ENCODE data around the gene PCBP3. TPM values are rescaled to one million over a fixed set of nuclear protein-coding genes. Genes with fewer than 3 reads are reported as not detected.
"Not testable (repeated sequence)": the region's sequence is repeated elsewhere in the genome, so short reads cannot be mapped to it uniquely, and the experiment has no call there.

The PCBP3 gene
- total RNA-seq, 4 donors from 2014 or later = 0.47 to 5.3 (median 1.0) TPM; not detected in 1

- intact Hi-C loops (cut with DNase I) = no loop called here
- Histone ChIP-seq H3K27ac (no peak overlapping the region), H3K4me3 (no peak overlapping the region), H3K27me3 (peaks cover 0 to 8% (median 0%) of the 10 kb centered on the region in 4 donors), H3K9me3 (no peaks in the 10 kb centered on the region), H3K36me3 (no peaks in the 10 kb centered on the region), H3K4me1 (peaks cover 12 to 31% (median 14%) of the 10 kb centered on the region in 3 donors)
- WGBS, 2 donors = 78 to 85% methylated on average over 16 of the region's 22 CpGs
- TF ChIP-seq POLR2A (IDR thresholded peaks at IDR 0.05) = no peak
- TF ChIP-seq CTCF (IDR thresholded peaks at IDR 0.05) = no peak
- DNase-seq = no peak
Observed at GRCh38 chr21:45894906-45895777, 251.6 kb downstream of the PCBP3 start.

- H3K4me3 ChIP-seq = no peak overlapping the region
- intact Hi-C loops (cut with DNase I) = no loop called here
- peaks cover 12 to 31% (median 14%) of the 10 kb centered on the region in 3 donors for H3K4me1 ChIP-seq
- H3K27me3 ChIP-seq = peaks cover 0 to 8% (median 0%) of the 10 kb centered on the region in 4 donors
- no peaks in the 10 kb centered on the region for H3K36me3 ChIP-seq
- WGBS, 2 donors = 96% methylated on average over 4 of the region's 17 CpGs; no CpG with 5 or more reads in 1 of the 2 donors
- no peak overlapping the region for H3K27ac ChIP-seq
- no peak for DNase-seq
- no peaks in the 10 kb centered on the region for H3K9me3 ChIP-seq
- TF ChIP-seq CTCF (IDR thresholded peaks at IDR 0.05) = no peak
- TF ChIP-seq POLR2A (IDR thresholded peaks at IDR 0.05) = no peak
Observed at GRCh38 chr21:45895778-45896370, 252.3 kb downstream of the PCBP3 start.

- WGBS, 2 donors = 86% methylated on average over 11 to 15 of the region's 18 CpGs
- peaks cover 12 to 31% (median 14%) of the 10 kb centered on the region in 3 donors for H3K4me1 ChIP-seq
- intact Hi-C loops (cut with DNase I); H3K4me3 ChIP-seq; DNase-seq; H3K27ac ChIP-seq; H3K9me3 ChIP-seq; H3K27me3 ChIP-seq; H3K36me3 ChIP-seq: not testable (repeated sequence)
Observed at GRCh38 chr21:45896431-45896830, 252.9 kb downstream of the PCBP3 start.

GRCh38 chr21:45897191-45898027 is 253.9 kb downstream of the PCBP3 start:
- Histone ChIP-seq H3K27me3 (no peaks in the 10 kb centered on the region), H3K9me3 (no peaks in the 10 kb centered on the region), H3K4me1 (peaks cover 7 to 22% (median 10%) of the 10 kb centered on the region in 3 donors), H3K4me3 (no peak overlapping the region), H3K36me3 (no peaks in the 10 kb centered on the region), H3K27ac (no peak overlapping the region)
- TF ChIP-seq POLR2A (IDR thresholded peaks at IDR 0.05) = no peak
- no peak for TF ChIP-seq CTCF (IDR thresholded peaks at IDR 0.05)
- DNase-seq = no peak
- intact Hi-C loops (cut with DNase I) = no loop called here
- 81 to 87% methylated on average over 17 to 19 of the region's 25 CpGs for WGBS, 2 donors

- Histone ChIP-seq H3K27me3 (no peaks in the 10 kb centered on the region), H3K4me1 (peaks cover 4 to 16% (median 8%) of the 10 kb centered on the region in 3 donors), H3K4me3 (no peak overlapping the region), H3K36me3 (no peaks in the 10 kb centered on the region), H3K9me3 (no peaks in the 10 kb centered on the region), H3K27ac (no peak overlapping the region)
- intact Hi-C loops (cut with DNase I) = no loop called here
- DNase-seq = no peak
- WGBS, 2 donors = 58% methylated on average over 2 to 6 of the region's 8 CpGs
- TF ChIP-seq CTCF (IDR thresholded peaks at IDR 0.05) (no peak), POLR2A (IDR thresholded peaks at IDR 0.05) (no peak)
Observed at GRCh38 chr21:45898028-45898350, 254.5 kb downstream of the PCBP3 start.
